HUES6 (cell line): Measurements from ENCODE around the gene ARRDC2.

Source experiments
- H3K27ac ChIP-seq: 2 replicates; pipeline ENCODE4 v1.7.0; 2013; ENCODE audit warnings: low read depth, mild to moderate bottlenecking, low read length, inconsistent platforms
- H3K27me3 ChIP-seq: 2 replicates; pipeline ENCODE4 v1.6.1; 2013; ENCODE audit warnings: low read length; ENCODE audit not compliant: control insufficient read depth, insufficient read depth
- H3K36me3 ChIP-seq: 2 replicates; pipeline ENCODE4 v1.6.1; 2013; ENCODE audit warnings: low read length; ENCODE audit not compliant: control insufficient read depth, insufficient read depth
- H3K4me1 ChIP-seq: 2 replicates; pipeline ENCODE4 v1.6.1; 2013; ENCODE audit warnings: low read length; ENCODE audit not compliant: control insufficient read depth, insufficient read depth
- H3K4me3 ChIP-seq: 2 replicates; pipeline ENCODE4 v1.5.1; 2013; ENCODE audit warnings: low read depth, low read length
- H3K9ac ChIP-seq: one replicate; pipeline ENCODE4 v1.6.1; 2013; ENCODE audit warnings: mild to moderate bottlenecking, low read length
- H3K9me3 ChIP-seq: 2 replicates; pipeline ENCODE4 v1.6.1; 2013; ENCODE audit warnings: low read depth, low read length; ENCODE audit not compliant: control insufficient read depth, insufficient read depth

The ARRDC2 gene

GRCh38 chr19:18007044-18007916 is 690 bp upstream of the ARRDC2 start:
- peak overlapping the region; percentile 75 for H3K4me3 ChIP-seq
- H3K9ac ChIP-seq = peak overlapping the region; percentile 43
- H3K9me3 ChIP-seq = no peaks in the 10 kb centered on the region
- no peaks in the 10 kb centered on the region for H3K4me1 ChIP-seq
- H3K27me3 ChIP-seq = peaks cover 3% of the 10 kb centered on the region
- H3K27ac ChIP-seq = no peak overlapping the region
- peaks cover 20% of the 10 kb centered on the region for H3K36me3 ChIP-seq

- Histone ChIP-seq H3K27ac (no peak overlapping the region), H3K36me3 (peaks cover 30% of the 10 kb centered on the region), H3K9ac (no peak overlapping the region)
Observed at GRCh38 chr19:18008814-18009213, 844 bp downstream of the ARRDC2 start.

GRCh38 chr19:18009412-18010066 is 1.6 kb downstream of the ARRDC2 start:
- H3K36me3 ChIP-seq = peaks cover 30% of the 10 kb centered on the region

More at GRCh38 chr19:18008814-18009213, 844 bp downstream of the ARRDC2 start:
- H3K9me3 ChIP-seq = no peaks in the 10 kb centered on the region
- H3K4me3 ChIP-seq = no peak overlapping the region
- H3K27me3 ChIP-seq = no peaks in the 10 kb centered on the region
- H3K4me1 ChIP-seq = no peaks in the 10 kb centered on the region

GRCh38 chr19:18010149-18010548 is 2.2 kb downstream of the ARRDC2 start:
- Histone ChIP-seq H3K36me3 (peaks cover 30% of the 10 kb centered on the region), H3K4me1 (no peaks in the 10 kb centered on the region), H3K27ac (no peak overlapping the region), H3K9ac (no peak overlapping the region), H3K4me3 (no peak overlapping the region), H3K27me3 (no peaks in the 10 kb centered on the region), H3K9me3 (no peaks in the 10 kb centered on the region)

More at GRCh38 chr19:18009412-18010066, 1.6 kb downstream of the ARRDC2 start:
- Histone ChIP-seq H3K27ac (no peak overlapping the region), H3K4me3 (no peak overlapping the region), H3K9me3 (no peaks in the 10 kb centered on the region), H3K27me3 (no peaks in the 10 kb centered on the region), H3K4me1 (no peaks in the 10 kb centered on the region), H3K9ac (no peak overlapping the region)

GRCh38 chr19:18013210-18014111 is 5.5 kb downstream of the ARRDC2 start:
- no peak overlapping the region for H3K9ac ChIP-seq
- H3K27me3 ChIP-seq = no peaks in the 10 kb centered on the region

GRCh38 chr19:18014197-18014596 is 6.2 kb downstream of the ARRDC2 start:
- Histone ChIP-seq H3K27me3 (no peaks in the 10 kb centered on the region), H3K9ac (no peak overlapping the region), H3K9me3 (no peaks in the 10 kb centered on the region), H3K27ac (no peak overlapping the region), H3K4me1 (no peaks in the 10 kb centered on the region), H3K4me3 (no peak overlapping the region), H3K36me3 (peaks cover 30% of the 10 kb centered on the region)

More at GRCh38 chr19:18013210-18014111, 5.5 kb downstream of the ARRDC2 start:
- Histone ChIP-seq H3K9me3 (no peaks in the 10 kb centered on the region), H3K27ac (no peak overlapping the region), H3K4me1 (no peaks in the 10 kb centered on the region), H3K4me3 (no peak overlapping the region), H3K36me3 (peaks cover 30% of the 10 kb centered on the region)

GRCh38 chr19:18016209-18016910 is 8.4 kb downstream of the ARRDC2 start:
- no peaks in the 10 kb centered on the region for H3K4me1 ChIP-seq
- H3K4me3 ChIP-seq = no peak overlapping the region
- H3K9me3 ChIP-seq = no peaks in the 10 kb centered on the region
- H3K9ac ChIP-seq = no peak overlapping the region
- H3K27ac ChIP-seq = no peak overlapping the region
- H3K27me3 ChIP-seq = no peaks in the 10 kb centered on the region
- H3K36me3 ChIP-seq = peaks cover 13% of the 10 kb centered on the region

GRCh38 chr19:18017275-18018083 is 9.5 kb downstream of the ARRDC2 start:
- Histone ChIP-seq H3K4me1 (peaks cover 3% of the 10 kb centered on the region), H3K36me3 (peaks cover 9% of the 10 kb centered on the region; the same call in 1 of the 2 replicates), H3K27me3 (no peaks in the 10 kb centered on the region), H3K27ac (no peak overlapping the region), H3K4me3 (no peak overlapping the region), H3K9ac (no peak overlapping the region), H3K9me3 (no peaks in the 10 kb centered on the region)

GRCh38 chr19:18020212-18021085 is 12.5 kb downstream of the ARRDC2 start:
- H3K27ac ChIP-seq = no peak overlapping the region
- no peak overlapping the region for H3K4me3 ChIP-seq
- no peaks in the 10 kb centered on the region for H3K27me3 ChIP-seq
- no peaks in the 10 kb centered on the region for H3K9me3 ChIP-seq
- H3K9ac ChIP-seq = no peak overlapping the region
- no peaks in the 10 kb centered on the region for H3K36me3 ChIP-seq
- H3K4me1 ChIP-seq = peaks cover 8% of the 10 kb centered on the region
